ENCODE data around the gene NFIL3.
"Not testable (repeated sequence)": the region's sequence is repeated elsewhere in the genome, so short reads cannot be mapped to it uniquely, and the experiment has no call there.

NFIL3 gene

GRCh38 chr9:91423785-91424402 lies at the start of gene NFIL3:
Gene NFIL3 (minus strand): TSS chr9:91423832. CDS start chr9:91410734, 13,098 bp downstream.
- FAIRE-seq, result no peak

- FAIRE-seq, result not testable (repeated sequence)
Observed at GRCh38 chr9:91471524-91471923, 47.9 kb upstream of the NFIL3 start.

GRCh38 chr9:91465420-91465819 lies 41.8 kb upstream of the NFIL3 start:
- no peak for FAIRE-seq

GRCh38 chr9:91458906-91459305 lies 35.3 kb upstream of the NFIL3 start:
- FAIRE-seq, result no peak

GRCh38 chr9:91452844-91453243 lies 29.2 kb upstream of the NFIL3 start:
- no peak for FAIRE-seq

- no peak for FAIRE-seq
Observed at GRCh38 chr9:91451431-91452270, 28.0 kb upstream of the NFIL3 start.

GRCh38 chr9:91445135-91445534 lies 21.5 kb upstream of the NFIL3 start:
- FAIRE-seq, result no peak

- FAIRE-seq, result no peak
Observed at GRCh38 chr9:91443994-91444392, 20.4 kb upstream of the NFIL3 start.

- FAIRE-seq, result no peak
Observed at GRCh38 chr9:91443321-91443993, 19.8 kb upstream of the NFIL3 start.

- no peak for FAIRE-seq
Observed at GRCh38 chr9:91436841-91437240, 13.2 kb upstream of the NFIL3 start.

GRCh38 chr9:91433180-91433579 lies 9.5 kb upstream of the NFIL3 start:
- peak; percentile 41 for FAIRE-seq

- no peak for FAIRE-seq
Observed at GRCh38 chr9:91431485-91431884, 7.9 kb upstream of the NFIL3 start.

GRCh38 chr9:91429501-91429900 lies 5.9 kb upstream of the NFIL3 start:
- no peak for FAIRE-seq

GRCh38 chr9:91428927-91429351 lies 5.3 kb upstream of the NFIL3 start:
- FAIRE-seq, result no peak

- no peak for FAIRE-seq
Observed at GRCh38 chr9:91428436-91428835, 4.8 kb upstream of the NFIL3 start.

GRCh38 chr9:91427873-91428272 lies 4.2 kb upstream of the NFIL3 start:
- FAIRE-seq, result no peak

GRCh38 chr9:91426123-91426745 lies 2.6 kb upstream of the NFIL3 start:
- FAIRE-seq, result no peak

- FAIRE-seq, result no peak
Observed at GRCh38 chr9:91425271-91425670, 1.6 kb upstream of the NFIL3 start.

GRCh38 chr9:91424403-91425176 lies 958 bp upstream of the NFIL3 start:
- FAIRE-seq, result no peak

GRCh38 chr9:91422758-91423711 lies 597 bp downstream of the NFIL3 start:
- FAIRE-seq, result no peak
